Adipocyte (in vitro differentiated cells): ENCODE measurements around the gene ATG14.
"Not testable (repeated sequence)": the region's sequence is repeated elsewhere in the genome, so short reads cannot be mapped to it uniquely, and the experiment has no call there.

ENCODE experiments used
- DNase-seq: peaks from one replicate; pipeline ENCODE4 v3.0.0-alpha.2; 2015; ENCODE audit warnings: low read depth
- H3K27me3 ChIP-seq: replicated peaks from 2 replicates; pipeline ENCODE4 v1.7.0; 2013; ENCODE audit warnings: mild to moderate bottlenecking, low read length, moderate library complexity; ENCODE audit not compliant: control insufficient read depth, insufficient read depth
- H3K36me3 ChIP-seq: 2 replicates; pipeline ENCODE4 v1.7.0; 2013; ENCODE audit warnings: low read length, mild to moderate bottlenecking, moderate library complexity; ENCODE audit not compliant: control insufficient read depth, insufficient read depth, severe bottlenecking
- H3K4me1 ChIP-seq: 2 replicates; pipeline ENCODE4 v1.7.0; 2013; ENCODE audit warnings: mild to moderate bottlenecking, low read length, moderate library complexity; ENCODE audit not compliant: control insufficient read depth, insufficient read depth
- H3K4me3 ChIP-seq: 2 replicates; pipeline ENCODE4 v1.7.0; 2013; ENCODE audit warnings: mild to moderate bottlenecking, low read length, moderate library complexity
- H3K9ac ChIP-seq: 2 replicates; pipeline ENCODE4 v1.7.0; 2013; ENCODE audit warnings: mild to moderate bottlenecking, low read length, moderate library complexity
- H3K9me3 ChIP-seq: 2 replicates; pipeline ENCODE4 v1.7.0; 2013; ENCODE audit warnings: mild to moderate bottlenecking, low read length, moderate library complexity; ENCODE audit not compliant: control insufficient read depth

Gene ATG14

GRCh38 chr14:55348766-55349453 is 62.7 kb downstream of the ATG14 start:
- no peaks in the 10 kb centered on the region for H3K27me3 ChIP-seq
- no peak overlapping the region for H3K4me3 ChIP-seq
- DNase-seq = no peak
- H3K9me3 ChIP-seq = no peaks in the 10 kb centered on the region
- no peak overlapping the region for H3K9ac ChIP-seq
- peaks cover 25% of the 10 kb centered on the region for H3K36me3 ChIP-seq
- H3K4me1 ChIP-seq = no peaks in the 10 kb centered on the region

- Histone ChIP-seq H3K4me1 (no peaks in the 10 kb centered on the region), H3K27me3 (no peaks in the 10 kb centered on the region), H3K4me3 (no peak overlapping the region), H3K36me3 (peaks cover 25% of the 10 kb centered on the region), H3K9ac (no peak overlapping the region), H3K9me3 (no peaks in the 10 kb centered on the region)
- no peak for DNase-seq
These were observed 63.9 kb downstream of the ATG14 start for GRCh38 chr14:55347748-55348147.

- H3K4me3 ChIP-seq = no peak overlapping the region
- H3K36me3 ChIP-seq = peaks cover 18% of the 10 kb centered on the region
- no peaks in the 10 kb centered on the region for H3K4me1 ChIP-seq
- no peaks in the 10 kb centered on the region for H3K27me3 ChIP-seq
- no peak overlapping the region for H3K9ac ChIP-seq
- DNase-seq = no peak
- no peaks in the 10 kb centered on the region for H3K9me3 ChIP-seq
These were observed 64.6 kb downstream of the ATG14 start for GRCh38 chr14:55347040-55347439.

GRCh38 chr14:55344582-55345163 is 67.0 kb downstream of the ATG14 start:
- H3K27me3 ChIP-seq, DNase-seq, H3K36me3 ChIP-seq, H3K4me3 ChIP-seq, H3K9ac ChIP-seq, H3K4me1 ChIP-seq, H3K9me3 ChIP-seq: not testable (repeated sequence)

GRCh38 chr14:55341781-55342180 is 69.8 kb downstream of the ATG14 start:
- no peaks in the 10 kb centered on the region for H3K9me3 ChIP-seq
- H3K4me1 ChIP-seq = no peaks in the 10 kb centered on the region
- DNase-seq = no peak
- no peaks in the 10 kb centered on the region for H3K27me3 ChIP-seq
- H3K4me3 ChIP-seq = no peak overlapping the region
- no peak overlapping the region for H3K9ac ChIP-seq
- no peaks in the 10 kb centered on the region for H3K36me3 ChIP-seq

- H3K4me3 ChIP-seq = no peak overlapping the region
- DNase-seq = no peak
- H3K36me3 ChIP-seq = no peaks in the 10 kb centered on the region
- H3K27me3 ChIP-seq = no peaks in the 10 kb centered on the region
- H3K4me1 ChIP-seq = no peaks in the 10 kb centered on the region
- H3K9ac ChIP-seq = no peak overlapping the region
- H3K9me3 ChIP-seq = no peaks in the 10 kb centered on the region
These were observed 71.1 kb downstream of the ATG14 start for GRCh38 chr14:55340482-55340881.

GRCh38 chr14:55339770-55340169 is 71.9 kb downstream of the ATG14 start:
- Histone ChIP-seq H3K9me3 (no peaks in the 10 kb centered on the region), H3K27me3 (no peaks in the 10 kb centered on the region), H3K36me3 (no peaks in the 10 kb centered on the region), H3K4me3 (no peak overlapping the region), H3K4me1 (no peaks in the 10 kb centered on the region), H3K9ac (no peak overlapping the region)
- DNase-seq = no peak

- Histone ChIP-seq H3K27me3 (no peaks in the 10 kb centered on the region), H3K9me3 (no peaks in the 10 kb centered on the region), H3K36me3 (no peaks in the 10 kb centered on the region), H3K4me3 (no peak overlapping the region), H3K4me1 (no peaks in the 10 kb centered on the region), H3K9ac (no peak overlapping the region)
- no peak for DNase-seq
These were observed 74.9 kb downstream of the ATG14 start for GRCh38 chr14:55336691-55337090.

GRCh38 chr14:55336162-55336561 is 75.5 kb downstream of the ATG14 start:
- Histone ChIP-seq H3K27me3 (no peaks in the 10 kb centered on the region), H3K9me3 (no peaks in the 10 kb centered on the region), H3K9ac (no peak overlapping the region), H3K4me1 (no peaks in the 10 kb centered on the region), H3K4me3 (no peak overlapping the region), H3K36me3 (no peaks in the 10 kb centered on the region)
- DNase-seq = peak; percentile 60

- H3K27me3 ChIP-seq = no peaks in the 10 kb centered on the region
- H3K9ac ChIP-seq = no peak overlapping the region
- H3K9me3 ChIP-seq = no peaks in the 10 kb centered on the region
- DNase-seq = peak; percentile 36
- H3K4me3 ChIP-seq = no peak overlapping the region
- H3K36me3 ChIP-seq = no peaks in the 10 kb centered on the region
- H3K4me1 ChIP-seq = no peaks in the 10 kb centered on the region
These were observed 77.7 kb downstream of the ATG14 start for GRCh38 chr14:55333711-55334485.

- no peak overlapping the region for H3K4me3 ChIP-seq
These were observed 78.7 kb downstream of the ATG14 start for GRCh38 chr14:55332654-55333570.

More at GRCh38 chr14:55332654-55333570, 78.7 kb downstream of the ATG14 start:
- no peaks in the 10 kb centered on the region for H3K4me1 ChIP-seq
- no peaks in the 10 kb centered on the region for H3K36me3 ChIP-seq
- no peaks in the 10 kb centered on the region for H3K9me3 ChIP-seq
- DNase-seq = no peak
- no peaks in the 10 kb centered on the region for H3K27me3 ChIP-seq
- H3K9ac ChIP-seq = no peak overlapping the region
